Right ventricle myocardium inferior (tissue), 1 donor: ENCODE data around the gene POR. TPM values are rescaled to one million over a fixed set of nuclear protein-coding genes. Genes with fewer than 3 reads are reported as not detected.
"Not testable (repeated sequence)": the region's sequence is repeated elsewhere in the genome, so short reads cannot be mapped to it uniquely, and the experiment has no call there.

Source experiments
- ATAC-seq: fragments of 200-7000 bp; cut with Tn5 transposase; one replicate; pipeline ENCODE4 v1.9.1; 2020; ENCODE audit warnings: mild to moderate bottlenecking, moderate library complexity
- DNase-seq: peaks from one replicate; pipeline ENCODE4 v3.0.0; 2021; ENCODE audit errors: missing footprints
- intact Hi-C: fragments of 100-400 bp; cut with DNase I; formaldehyde crosslinking; loops from one replicate; pipeline ENCODE4 v1.11.0; 2022
- microRNA-seq: library from miRNA; unstranded; fragments of <30 nt; microRNA quantifications from one replicate; pipeline ENCODE4 v1.2.0, GENCODE V29; 2020
- total RNA-seq: library from RNA; stranded (reverse); fragmentation: NEBNext Ultra II Directional; extraction: Animal tissue kit (Norgen Biotek cat#: 25700); gene quantifications from one replicate; pipeline ENCODE4 v1.2.1, GENCODE V29; 2021
- donor health status: DM: no; HTN: yes; CAD: no; lungs with severe emphysema.

Gene POR
- total RNA-seq, 1 donor from 2014 or later = 66.3 TPM

DNA sequence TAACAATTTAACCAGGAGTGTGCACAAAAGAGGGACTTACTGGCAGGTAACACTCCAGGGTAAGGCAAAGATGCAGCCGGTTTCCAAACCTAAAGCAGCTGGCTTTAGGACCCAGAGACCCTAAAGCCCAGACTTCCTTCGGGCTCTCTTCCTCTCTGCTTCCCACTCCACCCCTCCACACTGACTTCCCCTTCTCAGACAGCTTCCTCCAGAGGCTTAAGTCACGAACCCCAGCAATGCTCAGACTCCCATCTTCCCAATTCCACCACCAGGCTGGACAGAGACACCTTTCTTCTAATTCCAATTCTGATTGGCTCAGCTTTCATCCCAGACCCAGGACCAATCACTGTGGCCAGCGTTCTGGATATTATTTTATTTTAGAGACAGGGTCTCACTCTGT is 108.0 kb downstream of the POR start:
- DNase-seq (no peak), ATAC-seq (peak; percentile 62)
- intact Hi-C loops = no loop called here

DNA sequence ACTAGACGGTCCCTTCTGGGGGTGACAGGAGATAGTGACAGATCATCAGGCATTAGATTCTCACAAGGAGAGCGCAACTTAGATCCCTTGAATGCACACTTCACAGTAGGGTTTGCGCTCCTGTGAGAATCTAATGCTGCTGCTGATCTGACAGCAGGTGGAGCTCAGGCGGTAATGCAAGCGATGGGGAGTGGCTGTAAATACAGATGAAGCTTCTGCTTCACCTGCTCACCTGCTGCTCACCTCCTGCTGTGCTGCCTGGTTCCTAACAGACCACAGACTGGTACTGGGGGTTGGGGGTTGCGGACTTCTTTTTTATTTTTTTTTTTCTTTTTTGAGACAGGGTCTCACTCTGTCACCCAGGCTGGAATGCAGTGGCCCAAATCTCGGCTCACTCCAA is 114.7 kb downstream of the POR start:
- ATAC-seq, DNase-seq, intact Hi-C loops: not testable (repeated sequence)

DNA sequence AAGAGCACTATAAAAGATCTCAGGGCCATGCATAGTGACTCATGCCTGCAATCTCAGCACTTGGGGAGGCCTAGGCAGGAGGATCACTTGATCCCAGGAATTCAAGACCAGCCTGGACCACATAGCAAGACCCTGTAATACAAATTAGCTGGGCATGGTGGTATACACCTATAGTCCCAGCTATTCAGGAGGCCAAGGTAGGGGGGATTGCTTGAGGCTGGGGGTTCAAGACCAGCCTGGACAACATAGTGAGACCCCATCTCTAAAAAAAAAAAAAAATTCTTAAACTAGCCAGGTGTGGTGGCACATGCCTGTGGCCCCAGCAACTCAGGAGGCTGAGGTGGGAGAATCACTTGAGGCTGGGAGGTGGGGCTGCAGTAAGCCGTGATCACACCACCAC is 117.0 kb downstream of the POR start:
- intact Hi-C loops = no loop called here
- no peak for ATAC-seq
- no peak for DNase-seq

Small RNA genes within 50 kb of the gene (microRNA-seq; reads per million reads assigned to microRNA genes)
- gene MIR4651 = not detected

Other genes with a start within 250 kb of the POR start
- 18.0 TPM for gene HIP1, start 176.2 kb upstream of the POR start, total RNA-seq
- gene CCL26, start 142.9 kb upstream of the POR start, total RNA-seq = not detected
- gene CCL24, start 101.3 kb upstream of the POR start, total RNA-seq = not detected
- gene RHBDD2, start 36.1 kb upstream of the POR start, total RNA-seq = 16.7 TPM
- gene TMEM120A, start 79.4 kb downstream of the POR start, total RNA-seq = 109 TPM
- gene STYXL1, start 132.8 kb downstream of the POR start, total RNA-seq = 21.6 TPM
- gene MDH2, start 133.0 kb downstream of the POR start, total RNA-seq = 688 TPM